Endothelial cell of umbilical vein (primary cell): ENCODE data around the gene SFTPA1.

Experiments
- EZH2 ChIP-seq: IDR thresholded peaks from 2 replicates; pipeline ENCODE4 v1.6.1; 2012; ENCODE audit warnings: borderline replicate concordance, low read depth, mild to moderate bottlenecking, moderate library complexity, low read length, inconsistent platforms; ENCODE audit not compliant: severe bottlenecking
- FOS ChIP-seq: IDR thresholded peaks from 2 replicates; pipeline ENCODE4 v1.6.1; 2011; ENCODE audit warnings: mild to moderate bottlenecking, low read length, moderate library complexity, borderline replicate concordance; ENCODE audit not compliant: insufficient read depth
- JUN ChIP-seq: IDR thresholded peaks from 2 replicates; pipeline ENCODE4 v1.6.1; 2011; ENCODE audit warnings: borderline replicate concordance, low read depth; ENCODE audit not compliant: insufficient read length, insufficient read depth
- POLR2A ChIP-seq: IDR thresholded peaks from 2 replicates; pipeline ENCODE4 v1.6.1; 2012; ENCODE audit warnings: low read depth, mild to moderate bottlenecking, control low read depth, low read length
- POLR2AphosphoS5 ChIP-seq: IDR thresholded peaks from 2 replicates; pipeline ENCODE4 v1.6.1; 2012; ENCODE audit warnings: low read depth, mild to moderate bottlenecking, control low read depth, low read length, moderate library complexity; ENCODE audit not compliant: insufficient read depth
- TF ChIP-seq, protein P1 (sequence below), 2 donors: IDR thresholded peaks; 1 replicate in 1 of 2; 2 replicates in 1 of 2; pipeline ENCODE4 v1.5.1; 2011; ENCODE audit warnings: low read length in 2 of 2, mild to moderate bottlenecking in 2 of 2, moderate library complexity in 2 of 2, control low read depth in 1 of 2, inconsistent platforms in 1 of 2, low read depth in 1 of 2; ENCODE audit not compliant: insufficient read depth in 1 of 2; ENCODE audit errors: extremely low read depth in 1 of 2

DNA sequence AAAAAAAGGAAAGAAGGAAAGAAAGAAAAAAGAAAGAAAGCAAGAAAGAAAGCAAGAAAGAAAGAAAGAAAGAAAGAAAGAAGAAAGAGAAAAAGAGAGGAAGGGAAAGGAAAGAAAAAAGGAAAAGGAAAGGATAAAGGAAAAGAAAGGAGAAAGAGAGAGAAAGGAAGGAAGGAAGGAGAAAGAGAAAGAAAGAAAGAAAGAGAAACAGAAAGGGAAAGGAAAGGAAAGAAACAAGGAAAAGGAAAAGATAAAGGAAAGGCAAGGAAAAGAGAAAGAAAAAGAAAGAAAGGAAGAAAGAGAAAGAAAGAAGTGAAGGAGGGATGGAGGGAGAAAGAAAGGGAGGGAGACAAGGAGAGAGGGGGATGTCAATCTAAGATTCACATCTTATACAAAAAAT, 29.7 kb upstream of the SFTPA1 start:
- TF ChIP-seq, protein P1, sequence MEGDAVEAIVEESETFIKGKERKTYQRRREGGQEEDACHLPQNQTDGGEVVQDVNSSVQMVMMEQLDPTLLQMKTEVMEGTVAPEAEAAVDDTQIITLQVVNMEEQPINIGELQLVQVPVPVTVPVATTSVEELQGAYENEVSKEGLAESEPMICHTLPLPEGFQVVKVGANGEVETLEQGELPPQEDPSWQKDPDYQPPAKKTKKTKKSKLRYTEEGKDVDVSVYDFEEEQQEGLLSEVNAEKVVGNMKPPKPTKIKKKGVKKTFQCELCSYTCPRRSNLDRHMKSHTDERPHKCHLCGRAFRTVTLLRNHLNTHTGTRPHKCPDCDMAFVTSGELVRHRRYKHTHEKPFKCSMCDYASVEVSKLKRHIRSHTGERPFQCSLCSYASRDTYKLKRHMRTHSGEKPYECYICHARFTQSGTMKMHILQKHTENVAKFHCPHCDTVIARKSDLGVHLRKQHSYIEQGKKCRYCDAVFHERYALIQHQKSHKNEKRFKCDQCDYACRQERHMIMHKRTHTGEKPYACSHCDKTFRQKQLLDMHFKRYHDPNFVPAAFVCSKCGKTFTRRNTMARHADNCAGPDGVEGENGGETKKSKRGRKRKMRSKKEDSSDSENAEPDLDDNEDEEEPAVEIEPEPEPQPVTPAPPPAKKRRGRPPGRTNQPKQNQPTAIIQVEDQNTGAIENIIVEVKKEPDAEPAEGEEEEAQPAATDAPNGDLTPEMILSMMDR (IDR thresholded peaks at IDR 0.05; ENCODE audit: extremely low read depth in 1 of 2, insufficient read depth in 1 of 2, low read depth in 1 of 2, low read length in 2 of 2): no peak
- no peak for TF ChIP-seq EZH2
- TF ChIP-seq POLR2A: no peak
- no peak for TF ChIP-seq POLR2AphosphoS5
- no peak for TF ChIP-seq FOS
- no peak for TF ChIP-seq JUN
